ENCODE results near the gene OTC. TPM values are rescaled to one million over a fixed set of nuclear protein-coding genes. Genes with fewer than 3 reads are reported as not detected.

Gene OTC
- polyA plus RNA-seq, 1 donor (not counting 4 experiments of a cell fraction or from before 2014, with no cell fraction given) = not detected

DNA sequence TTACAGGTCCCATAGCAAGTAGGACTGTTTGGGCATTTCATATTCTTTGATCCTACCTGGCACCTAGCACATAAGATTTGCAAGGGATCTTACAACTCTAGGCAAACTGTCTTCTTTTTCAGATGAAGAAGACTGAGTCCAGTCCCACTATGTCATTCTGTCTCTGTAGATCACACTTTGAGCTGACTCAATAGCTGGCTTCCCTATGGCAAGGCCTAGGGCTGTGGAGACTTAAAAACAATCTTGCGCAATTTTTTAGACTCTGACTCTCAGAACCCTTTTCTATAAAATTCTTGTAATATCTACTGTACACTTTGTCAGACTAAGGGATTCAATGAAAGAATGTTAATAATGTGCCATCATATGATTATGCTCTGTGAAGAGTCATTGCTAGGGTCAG, 26.7 kb downstream of the OTC start:
- no peak for TF ChIP-seq CTCF (optimal IDR thresholded peaks at IDR 0.05 in 1 of 3, IDR thresholded peaks at IDR 0.05 in 1 of 3, conservative IDR thresholded peaks at IDR 0.05 in 1 of 3; ENCODE audit: extremely low read depth in 1 of 3, insufficient read depth in 2 of 3, low read length in 3 of 3)
- TF ChIP-seq EZH2 (IDR thresholded peaks at IDR 0.05; ENCODE audit: low read length) = no peak
- H4K20me1 ChIP-seq (ENCODE audit: control insufficient read depth, extremely low read depth, insufficient read depth, low read length) = no peaks in the 10 kb centered on the region
- H2AFZ ChIP-seq (ENCODE audit: control insufficient read depth, low read length) = no peak overlapping the region
- no peaks in the 10 kb centered on the region for H3K36me3 ChIP-seq (ENCODE audit: control insufficient read depth in 2 of 2, extremely low read depth in 1 of 2, insufficient read depth in 2 of 2, low read length in 2 of 2)
- H3K4me2 ChIP-seq (ENCODE audit: control insufficient read depth, extremely low read depth, insufficient read depth, low read depth, low read length) = no peak overlapping the region
- H3K9ac ChIP-seq (ENCODE audit: control insufficient read depth, extremely low read depth, insufficient read depth, low read length) = no peak overlapping the region
- H3K27me3 ChIP-seq (ENCODE audit: control insufficient read depth, extremely low read depth, insufficient read depth, low read length) = no peaks in the 10 kb centered on the region
- H3K4me3 ChIP-seq (ENCODE audit: control insufficient read depth in 2 of 3, extremely low read depth in 1 of 3, insufficient read depth in 2 of 3, low read depth in 1 of 3, low read length in 3 of 3) = no peak overlapping the region
- no peaks in the 10 kb centered on the region for H3K9me3 ChIP-seq (ENCODE audit: control insufficient read depth, low read depth, low read length)
- no peak overlapping the region for H3K27ac ChIP-seq (ENCODE audit: control insufficient read depth, insufficient read depth, low read length)
- H3K4me1 ChIP-seq (ENCODE audit: control insufficient read depth, extremely low read depth, insufficient read depth, low read length) = no peaks in the 10 kb centered on the region
- no peak for FAIRE-seq
- H3K9me1 ChIP-seq (ENCODE audit: control insufficient read depth, extremely low read depth, insufficient read depth, low read length) = no peaks in the 10 kb centered on the region
- H3K79me2 ChIP-seq (ENCODE audit: control insufficient read depth, insufficient read depth, low read length) = no peaks in the 10 kb centered on the region
- DNase-seq (ENCODE audit: low read depth, low spot score) = no peak
- dilution Hi-C loops (cut with MboI; ENCODE audit: extremely low pct_ligation_motif_present, low sequenced_read_pairs) = no loop called here

GRCh38 chrX:38382663-38383062, 30.3 kb downstream of the OTC start:
- Histone ChIP-seq H3K27ac (ENCODE audit: control insufficient read depth, insufficient read depth, low read length) (no peak overlapping the region), H3K27me3 (ENCODE audit: control insufficient read depth, extremely low read depth, insufficient read depth, low read length) (no peaks in the 10 kb centered on the region), H3K9me1 (ENCODE audit: control insufficient read depth, extremely low read depth, insufficient read depth, low read length) (no peaks in the 10 kb centered on the region), H2AFZ (ENCODE audit: control insufficient read depth, low read length) (no peak overlapping the region), H3K4me3 (ENCODE audit: control insufficient read depth in 2 of 3, extremely low read depth in 1 of 3, insufficient read depth in 2 of 3, low read depth in 1 of 3, low read length in 3 of 3) (no peak overlapping the region), H3K79me2 (ENCODE audit: control insufficient read depth, insufficient read depth, low read length) (no peaks in the 10 kb centered on the region), H3K4me2 (ENCODE audit: control insufficient read depth, extremely low read depth, insufficient read depth, low read depth, low read length) (no peak overlapping the region), H3K9me3 (ENCODE audit: control insufficient read depth, low read depth, low read length) (no peaks in the 10 kb centered on the region), H3K9ac (ENCODE audit: control insufficient read depth, extremely low read depth, insufficient read depth, low read length) (no peak overlapping the region), H4K20me1 (ENCODE audit: control insufficient read depth, extremely low read depth, insufficient read depth, low read length) (no peaks in the 10 kb centered on the region), H3K36me3 (ENCODE audit: control insufficient read depth in 2 of 2, extremely low read depth in 1 of 2, insufficient read depth in 2 of 2, low read length in 2 of 2) (no peaks in the 10 kb centered on the region), H3K4me1 (ENCODE audit: control insufficient read depth, extremely low read depth, insufficient read depth, low read length) (no peaks in the 10 kb centered on the region)
- no peak for FAIRE-seq
- TF ChIP-seq CTCF (optimal IDR thresholded peaks at IDR 0.05 in 1 of 3, IDR thresholded peaks at IDR 0.05 in 1 of 3, conservative IDR thresholded peaks at IDR 0.05 in 1 of 3; ENCODE audit: extremely low read depth in 1 of 3, insufficient read depth in 2 of 3, low read length in 3 of 3) (no peak), EZH2 (IDR thresholded peaks at IDR 0.05; ENCODE audit: low read length) (no peak)
- dilution Hi-C loops (cut with MboI; ENCODE audit: extremely low pct_ligation_motif_present, low sequenced_read_pairs) = no loop called here
- DNase-seq (ENCODE audit: low read depth, low spot score) = no peak
